ENCODE data around the gene ZP1. TPM values are rescaled to one million over a fixed set of nuclear protein-coding genes. Genes with fewer than 3 reads are reported as not detected.

The ZP1 gene
- total and polyA plus RNA-seq, 2 experiments from 2014 or later: not detected

GRCh38 chr11:60854140-60854846 is 13.0 kb upstream of the ZP1 start:
- Mint-ChIP-seq H3K9me3 (no peaks in the 10 kb centered on the region; the same call in 2 of the 3 replicates), H3K27me3 (ENCODE audit: insufficient read depth, low read depth, poor library complexity) (peaks cover 21% of the 10 kb centered on the region), H3K36me3 (ENCODE audit: low read depth) (peaks cover 28% of the 10 kb centered on the region), H3K27ac (no peak overlapping the region), H3K4me1 (peaks cover 15% of the 10 kb centered on the region), H3K4me3 (no peak overlapping the region)
- Histone ChIP-seq H3K27me3 (ENCODE audit: insufficient read depth) (peaks cover 23% of the 10 kb centered on the region), H4K20me1 (replicated peaks; ENCODE audit: insufficient read depth) (no peaks in the 10 kb centered on the region; the same call in 1 of the 2 replicates), H3K36me3 (ENCODE audit: insufficient read depth) (no peaks in the 10 kb centered on the region; the same call in 1 of the 2 replicates), H3K27ac (ENCODE audit: low read depth) (no peak overlapping the region), H2AFZ (no peak overlapping the region), H3K4me2 (no peak overlapping the region), H3K4me3 (no peak overlapping the region), H3K9me2 (ENCODE audit: insufficient read depth) (no peaks in the 10 kb centered on the region), H3K79me2 (replicated peaks; ENCODE audit: insufficient read depth) (no peaks in the 10 kb centered on the region), H3F3A (replicated peaks; ENCODE audit: low read depth) (peaks cover 9% of the 10 kb centered on the region; the same call in 1 of the 2 replicates), H3K4me1 (ENCODE audit: insufficient read depth) (0 out of 2 replicates have a peak, but pooled peaks cover 5% of the 10 kb centered on the region)
- TF ChIP-seq JUNB (IDR thresholded peaks at IDR 0.05; ENCODE audit: unreplicated experiment) (no peak), EZH2 (IDR thresholded peaks at IDR 0.05; ENCODE audit: low read depth, unreplicated experiment) (no peak), STAT1 (IDR thresholded peaks at IDR 0.05; ENCODE audit: unreplicated experiment) (no peak), POLR2AphosphoS5 (IDR thresholded peaks at IDR 0.05; ENCODE audit: low read depth) (no peak), ZNF331 (CRISPR knock-in tag; IDR thresholded peaks at IDR 0.05; ENCODE audit: low read depth) (no peak), REST (IDR thresholded peaks at IDR 0.05; ENCODE audit: unreplicated experiment) (no peak), NANOG (IDR thresholded peaks at IDR 0.05; ENCODE audit: borderline replicate concordance) (no peak), EZH2phosphoT487 (IDR thresholded peaks at IDR 0.05; ENCODE audit: unreplicated experiment) (no peak), CTCF (conservative IDR thresholded peaks at IDR 0.05; ENCODE audit: low read depth in 2 of 2) (no peak; a peak in 1 of 4 replicates), CREB1 (CRISPR knock-in tag; IDR thresholded peaks at IDR 0.05; ENCODE audit: low read depth) (no peak), ZNF462 (CRISPR knock-in tag; IDR thresholded peaks at IDR 0.05) (no peak), ZNF114 (CRISPR knock-in tag; IDR thresholded peaks at IDR 0.05) (no peak), ETS1 (IDR thresholded peaks at IDR 0.05) (no peak)
- ATAC-seq: no peak
- no peak for DNase-seq (ENCODE audit: low spot score)

Measured in GM23338 (cell line).